Middle frontal gyrus (tissue), 1 donor: ENCODE results near the gene GMPR.
A peak's percentile ranks its signal among the peaks of the same experiment; 100 is the strongest.

ENCODE experiments used
- DNase-seq: peaks from one replicate; pipeline ENCODE4 v3.0.0-alpha.2; 2015; ENCODE audit warnings: low spot score; ENCODE audit errors: extremely low spot score

Gene GMPR

GRCh38 chr6:16270178-16270794 is 31.9 kb downstream of the GMPR start:
- no peak for DNase-seq

DNA sequence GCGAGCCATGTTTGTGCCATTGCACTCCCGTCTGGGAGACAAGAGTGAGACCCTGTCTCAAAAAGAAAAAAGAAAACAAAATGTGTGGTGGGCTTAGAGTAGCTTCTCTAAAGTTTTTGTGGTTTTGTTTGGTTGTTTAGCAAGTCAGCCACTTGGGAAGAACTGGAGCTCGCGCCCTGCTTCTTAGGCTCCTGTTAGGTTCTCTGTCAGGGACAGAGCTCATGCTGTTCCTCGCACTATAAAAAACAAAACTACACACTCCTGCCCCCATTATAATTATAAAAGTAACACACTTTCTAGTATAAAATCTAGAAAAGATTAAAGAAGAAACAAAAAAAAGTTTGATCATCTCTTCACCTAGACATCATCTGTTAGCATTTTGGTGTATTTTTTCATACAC is 33.0 kb downstream of the GMPR start:
- DNase-seq = no peak

GRCh38 chr6:16272201-16272600 is 33.8 kb downstream of the GMPR start:
- no peak for DNase-seq

- no peak for DNase-seq
Observed at GRCh38 chr6:16273256-16273655, 34.9 kb downstream of the GMPR start.

- no peak for DNase-seq
Observed at GRCh38 chr6:16274483-16274882, 36.1 kb downstream of the GMPR start.

DNA sequence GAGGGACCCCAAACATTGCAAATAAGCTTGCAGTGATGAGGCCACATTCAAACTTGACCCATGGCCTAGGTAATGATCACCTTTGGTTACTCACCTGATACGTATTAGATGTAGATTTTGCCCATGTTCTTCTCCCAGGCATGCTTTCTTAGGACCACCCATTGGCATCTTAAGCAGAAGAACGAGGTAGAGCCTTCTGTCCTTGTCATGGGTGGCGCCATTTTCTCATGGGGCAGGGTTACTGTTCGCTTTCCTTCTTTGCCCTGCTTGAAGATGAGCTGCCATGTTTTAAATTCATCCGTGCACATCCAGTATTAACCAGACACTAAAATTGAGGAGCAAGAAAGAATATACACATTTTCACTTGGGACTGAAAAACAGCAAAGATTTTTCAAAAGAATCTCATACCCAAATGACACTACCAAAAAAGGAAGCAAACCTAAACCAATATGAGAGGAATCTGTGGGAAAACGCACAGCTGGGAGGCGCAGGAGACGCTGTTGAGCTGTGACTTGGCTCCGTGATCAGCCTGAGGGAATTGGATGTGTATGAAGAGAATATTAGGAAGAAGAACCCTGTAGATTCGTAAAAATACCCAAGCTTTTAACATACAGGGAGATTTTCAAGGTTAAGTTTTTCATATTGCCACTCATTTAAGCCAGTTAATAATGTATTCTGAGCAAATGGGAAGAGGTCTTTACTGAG is 36.6 kb downstream of the GMPR start:
- DNase-seq = no peak

- no peak for DNase-seq
Observed at GRCh38 chr6:16277101-16277981, 39.0 kb downstream of the GMPR start.

- DNase-seq = no peak
Observed at GRCh38 chr6:16278048-16278724, 39.8 kb downstream of the GMPR start.

- no peak for DNase-seq
Observed at GRCh38 chr6:16278750-16279149, 40.4 kb downstream of the GMPR start.

GRCh38 chr6:16279243-16279642 is 40.9 kb downstream of the GMPR start:
- DNase-seq = no peak

DNA sequence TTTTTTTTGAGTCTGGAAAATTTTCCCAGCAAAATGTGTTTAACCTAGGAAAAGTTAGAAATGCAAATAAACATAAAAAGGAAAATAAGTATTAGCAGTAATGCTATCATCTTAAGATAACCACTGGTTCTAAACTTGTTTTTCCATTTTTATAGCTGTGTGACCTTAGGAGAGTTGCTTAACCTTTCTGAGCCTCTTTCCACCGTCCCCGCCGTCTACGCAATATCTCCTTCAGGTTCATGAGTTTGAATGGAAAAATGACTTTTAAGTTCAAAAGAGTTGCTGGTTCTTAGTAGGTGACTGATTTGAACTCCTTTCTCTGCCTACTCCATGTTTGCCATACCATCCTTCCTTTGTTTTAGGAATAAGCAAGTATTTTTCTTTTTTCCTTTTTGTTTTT is 44.0 kb downstream of the GMPR start:
- no peak for DNase-seq

- DNase-seq = no peak
Observed at GRCh38 chr6:16284472-16284871, 46.1 kb downstream of the GMPR start.

GRCh38 chr6:16285467-16286150 is 47.2 kb downstream of the GMPR start:
- DNase-seq = no peak

DNA sequence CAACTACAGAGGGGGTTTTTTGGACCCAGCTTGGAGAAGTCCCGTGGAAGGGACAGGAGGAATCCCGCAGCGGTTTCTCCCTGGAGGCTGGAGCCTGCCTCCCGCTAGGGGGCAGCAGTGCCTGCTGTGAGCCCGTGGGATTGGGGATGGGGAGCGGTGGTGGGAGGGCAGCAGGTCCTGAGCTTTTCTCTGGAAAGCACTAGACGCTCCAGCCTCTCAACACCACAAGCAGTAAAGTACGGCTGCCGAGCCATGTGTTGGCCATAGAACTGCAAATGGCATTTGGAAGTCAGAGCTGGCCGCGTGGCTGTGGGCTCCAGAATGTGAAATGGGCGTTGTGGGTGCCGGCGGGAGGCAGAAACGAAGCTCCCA is 47.8 kb downstream of the GMPR start:
- DNase-seq = peak; percentile 45

GRCh38 chr6:16288163-16288562 is 49.8 kb downstream of the GMPR start:
- DNase-seq = no peak

DNA sequence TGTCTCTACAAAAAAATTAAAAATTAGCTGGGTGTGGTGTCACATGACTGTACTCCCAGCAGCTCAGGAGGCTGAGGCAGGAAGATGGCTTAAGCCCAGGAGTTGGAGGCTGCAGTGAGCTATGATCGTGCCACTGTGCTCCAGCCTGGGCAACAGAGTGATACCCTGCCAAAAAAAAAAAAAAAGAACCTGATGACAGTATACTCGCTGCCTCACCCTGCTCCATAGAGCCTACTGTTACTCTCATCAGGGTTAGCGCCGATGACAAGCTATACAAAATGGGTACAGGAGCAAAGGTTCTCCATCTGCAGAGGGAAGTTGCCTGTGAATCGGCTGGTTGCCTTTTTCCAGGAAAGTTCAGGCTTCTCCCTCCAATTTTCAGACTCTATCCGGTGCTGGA is 53.4 kb downstream of the GMPR start:
- no peak for DNase-seq

- DNase-seq = no peak
Observed at GRCh38 chr6:16292432-16292831, 54.0 kb downstream of the GMPR start.

DNA sequence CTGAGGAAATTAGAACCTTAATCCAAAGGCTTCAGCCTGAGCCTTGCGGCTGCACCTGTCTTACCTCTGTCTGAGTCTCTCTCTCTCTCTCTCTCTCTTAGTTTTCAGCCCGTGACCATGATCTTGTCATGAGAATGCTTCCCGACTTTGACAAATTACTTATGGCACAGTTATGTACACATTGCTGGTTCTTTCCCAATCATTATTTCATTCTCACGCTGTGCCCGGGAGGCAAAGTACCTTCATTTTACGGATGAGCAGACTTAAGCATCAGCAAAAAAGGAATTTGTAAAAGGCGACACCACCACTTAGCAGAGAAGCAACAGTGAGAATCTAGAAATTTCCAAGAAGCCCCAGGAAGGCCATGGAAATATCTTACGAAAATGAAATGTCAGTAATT is 54.6 kb downstream of the GMPR start:
- DNase-seq = no peak

DNA sequence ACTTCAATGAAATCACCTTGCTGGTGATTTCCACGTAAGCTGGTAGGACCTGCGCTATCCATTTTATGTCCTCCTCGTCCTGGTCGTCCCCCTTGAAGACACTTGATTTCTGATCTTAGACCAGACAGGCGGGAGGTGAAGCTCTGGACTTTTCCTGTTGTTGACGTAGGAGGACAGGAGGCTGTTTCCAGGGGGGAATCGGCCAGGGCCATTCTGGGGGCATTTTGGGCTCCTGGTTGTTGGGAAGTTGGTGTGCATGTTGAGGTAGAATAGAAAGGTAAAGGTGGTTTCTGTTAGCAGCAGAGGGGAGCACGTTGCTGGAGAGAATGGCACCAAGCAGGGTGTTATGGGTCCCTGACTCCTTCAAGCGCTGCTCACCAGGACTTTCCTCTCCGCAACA is 56.0 kb downstream of the GMPR start:
- no peak for DNase-seq

DNA sequence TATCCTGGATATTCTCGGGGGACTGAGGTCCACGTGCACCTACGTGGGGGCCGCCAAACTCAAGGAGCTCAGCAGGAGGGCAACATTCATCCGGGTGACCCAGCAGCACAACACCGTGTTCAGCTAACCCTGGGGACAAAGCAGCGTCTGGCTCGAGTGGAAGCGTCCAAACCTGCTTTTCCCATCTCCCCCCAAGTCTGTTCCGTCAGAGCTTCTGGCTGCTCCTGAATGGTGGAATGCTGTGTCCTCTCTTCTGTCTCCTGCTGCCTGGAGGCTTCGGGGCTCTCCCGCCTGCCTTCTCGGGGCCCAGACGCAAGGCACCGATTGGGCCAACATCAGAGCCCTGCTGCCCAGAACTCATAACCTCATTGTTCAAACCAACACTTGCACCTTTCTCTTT is 56.7 kb downstream of the GMPR start:
- DNase-seq = no peak

GRCh38 chr6:16295471-16295870 is 57.1 kb downstream of the GMPR start:
- DNase-seq = no peak
